SH-SY5Y (cell line): ENCODE results near the gene ABCD1.

Experiments
- GATA2 ChIP-seq: IDR thresholded peaks from 2 replicates; pipeline ENCODE4 v1.6.1; 2011; ENCODE audit warnings: mild to moderate bottlenecking, low read depth, low read length
- GATA3 ChIP-seq: IDR thresholded peaks from 2 replicates; pipeline ENCODE4 v1.6.1; 2011; ENCODE audit warnings: low read depth, mild to moderate bottlenecking, low read length, moderate library complexity

GRCh38 chrX:153772316-153773217, 47.9 kb downstream of the ABCD1 start:
- no peak for TF ChIP-seq GATA2
- no peak for TF ChIP-seq GATA3
